Astrocyte (in vitro differentiated cells and primary cell): Measurements from ENCODE around the gene GRIA1. TPM values are rescaled to one million over a fixed set of nuclear protein-coding genes. Genes with fewer than 3 reads are reported as not detected.

Experiments used
- DNase-seq: peaks from one replicate; pipeline ENCODE4 v3.0.0-alpha.2; 2010; ENCODE audit warnings: low read depth
- FAIRE-seq: peaks from 2 replicates; lab custom pipeline; 2011; peaks lifted over from hg19 to GRCh38; lab: Jason Lieb, UNC
- H2AFZ ChIP-seq: 2 replicates; pipeline ENCODE4 v1.6.0; 2012; ENCODE audit warnings: low read depth, low read length, inconsistent platforms
- H3K27ac ChIP-seq: 2 replicates; pipeline ENCODE4 v1.5.1; 2011; ENCODE audit warnings: low read depth, low read length, inconsistent platforms
- H3K27me3 ChIP-seq: 2 replicates; pipeline ENCODE4 v1.6.0; 2011; ENCODE audit warnings: low read length, inconsistent platforms; ENCODE audit not compliant: insufficient read depth
- H3K36me3 ChIP-seq: 2 replicates; pipeline ENCODE4 v1.5.1; 2011; ENCODE audit warnings: low read length, inconsistent platforms; ENCODE audit not compliant: insufficient read depth
- H3K4me1 ChIP-seq: 2 replicates; pipeline ENCODE4 v1.5.1; 2011; ENCODE audit warnings: low read length, inconsistent platforms; ENCODE audit not compliant: insufficient read depth
- H3K4me2 ChIP-seq: 2 replicates; pipeline ENCODE4 v1.6.0; 2012; ENCODE audit warnings: low read length, inconsistent platforms
- H3K4me3 ChIP-seq: 2 replicates; pipeline ENCODE4 v1.5.1; 2011; ENCODE audit warnings: low read depth, mild to moderate bottlenecking, low read length, inconsistent platforms; ENCODE audit not compliant: insufficient read depth
- H3K79me2 ChIP-seq: 2 replicates; pipeline ENCODE4 v1.6.0; 2012; ENCODE audit warnings: mild to moderate bottlenecking, low read length, inconsistent platforms; ENCODE audit not compliant: insufficient read depth
- H3K9ac ChIP-seq: 2 replicates; pipeline ENCODE4 v1.6.0; 2012; ENCODE audit warnings: mild to moderate bottlenecking, low read length, inconsistent platforms
- H3K9me3 ChIP-seq: 2 replicates; pipeline ENCODE4 v1.5.1; 2012; ENCODE audit warnings: low read depth, mild to moderate bottlenecking, low read length, inconsistent platforms; ENCODE audit not compliant: insufficient read depth
- H4K20me1 ChIP-seq: 2 replicates; pipeline ENCODE4 v1.6.0; 2012; ENCODE audit warnings: low read length, inconsistent platforms; ENCODE audit not compliant: insufficient read depth
- H3K27ac Mint-ChIP-seq: one replicate; pipeline ENCODE4 v1.8.0; 2021; ENCODE audit warnings: mild to moderate bottlenecking, mixed read lengths; ENCODE audit not compliant: unreplicated experiment
- H3K27me3 Mint-ChIP-seq: one replicate; pipeline ENCODE4 v1.8.0; 2021; ENCODE audit warnings: low read depth, mixed read lengths; ENCODE audit not compliant: unreplicated experiment
- H3K36me3 Mint-ChIP-seq: one replicate; pipeline ENCODE4 v1.8.0; 2021; ENCODE audit warnings: low read depth, mixed read lengths; ENCODE audit not compliant: unreplicated experiment
- H3K4me1 Mint-ChIP-seq: one replicate; pipeline ENCODE4 v1.8.0; 2021; ENCODE audit warnings: low read depth, mixed read lengths; ENCODE audit not compliant: unreplicated experiment
- H3K4me3 Mint-ChIP-seq: one replicate; pipeline ENCODE4 v1.8.0; 2021; ENCODE audit warnings: mild to moderate bottlenecking, moderate library complexity, mixed read lengths; ENCODE audit not compliant: unreplicated experiment
- H3K9me3 Mint-ChIP-seq: one replicate; pipeline ENCODE4 v1.8.0; 2021; ENCODE audit warnings: mild to moderate bottlenecking, mixed read lengths; ENCODE audit not compliant: unreplicated experiment
- CTCF ChIP-seq: IDR thresholded peaks from 2 replicates; pipeline ENCODE4 v1.5.1; 2011; ENCODE audit warnings: low read depth, mild to moderate bottlenecking, inconsistent platforms, low read length, moderate library complexity; ENCODE audit not compliant: insufficient read depth
- EZH2 ChIP-seq: IDR thresholded peaks from 2 replicates; pipeline ENCODE4 v1.6.1; 2012; ENCODE audit warnings: mild to moderate bottlenecking, low read length, inconsistent platforms; ENCODE audit not compliant: insufficient read depth
- total RNA-seq: library from RNA; stranded (reverse); gene quantifications from 2 replicates; pipeline ENCODE4 v1.2.1, GENCODE V29; 2021

Gene GRIA1
- total RNA-seq, 1 donor from 2014 or later: 5.4 TPM

GRCh38 chr5:153641183-153641688, 150.8 kb downstream of the GRIA1 start:
- Mint-ChIP-seq H3K9me3 (no peaks in the 10 kb centered on the region), H3K27me3 (peaks cover 4% of the 10 kb centered on the region), H3K27ac (no peak overlapping the region), H3K36me3 (no peaks in the 10 kb centered on the region), H3K4me1 (no peaks in the 10 kb centered on the region), H3K4me3 (no peak overlapping the region)
- Histone ChIP-seq H2AFZ (no peak overlapping the region), H3K4me1 (no peaks in the 10 kb centered on the region), H3K9ac (no peak overlapping the region), H4K20me1 (no peaks in the 10 kb centered on the region), H3K36me3 (no peaks in the 10 kb centered on the region), H3K27me3 (no peaks in the 10 kb centered on the region), H3K4me2 (no peak overlapping the region), H3K79me2 (no peaks in the 10 kb centered on the region), H3K4me3 (no peak overlapping the region), H3K9me3 (no peaks in the 10 kb centered on the region), H3K27ac (no peak overlapping the region)
- TF ChIP-seq CTCF (no peak), EZH2 (no peak)
- FAIRE-seq (no peak), DNase-seq (no peak)

DNA sequence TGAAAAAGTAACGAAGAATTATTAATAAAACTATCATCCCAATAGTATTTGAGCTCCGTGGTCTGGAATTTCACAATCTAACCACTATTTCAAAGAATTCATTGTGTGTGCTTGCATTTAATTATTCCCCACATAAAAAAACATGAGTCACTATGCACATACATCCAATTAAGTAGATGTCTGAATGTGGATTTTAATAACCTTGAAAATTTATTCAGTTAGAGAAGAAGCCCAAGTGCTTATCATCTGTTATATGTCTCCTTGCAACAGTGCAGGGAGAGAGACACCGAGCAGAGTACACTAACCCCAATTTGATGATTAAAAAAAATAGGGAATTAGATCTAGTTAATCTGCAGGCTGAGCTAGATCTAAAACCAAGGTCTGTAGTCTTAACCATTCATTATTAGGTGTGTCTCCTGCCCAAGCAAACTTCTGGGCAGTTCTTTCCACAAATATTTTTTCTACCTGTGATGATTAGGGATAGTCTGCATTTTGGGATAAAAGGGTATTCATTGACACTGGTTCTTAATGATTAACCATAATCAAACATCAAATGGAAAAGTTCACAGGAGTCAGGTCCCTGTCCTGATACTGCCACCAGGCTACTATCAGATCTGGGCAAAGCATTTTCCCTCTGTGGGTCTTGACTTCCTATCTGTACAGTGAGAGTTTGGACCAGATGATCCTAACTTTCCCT, 164.2 kb downstream of the GRIA1 start:
- no peaks in the 10 kb centered on the region for H4K20me1 ChIP-seq
- peaks cover 16% of the 10 kb centered on the region for H3K4me1 Mint-ChIP-seq
- DNase-seq (peak; percentile 70), FAIRE-seq (no peak)
- H3K27ac ChIP-seq: no peak overlapping the region
- H3K4me3 ChIP-seq: no peak overlapping the region
- no peaks in the 10 kb centered on the region for H3K36me3 ChIP-seq
- H3K9ac ChIP-seq: no peak overlapping the region
- H3K9me3 ChIP-seq: no peaks in the 10 kb centered on the region
- peak overlapping the region; percentile 12 for H3K4me2 ChIP-seq
- no peaks in the 10 kb centered on the region for H3K36me3 Mint-ChIP-seq
- H3K9me3 Mint-ChIP-seq: no peaks in the 10 kb centered on the region
- no peak for TF ChIP-seq EZH2
- TF ChIP-seq CTCF: no peak
- H3K27ac Mint-ChIP-seq: no peak overlapping the region
- no peaks in the 10 kb centered on the region for H3K27me3 ChIP-seq
- no peak overlapping the region for H2AFZ ChIP-seq
- peaks cover 23% of the 10 kb centered on the region for H3K4me1 ChIP-seq
- H3K79me2 ChIP-seq: no peaks in the 10 kb centered on the region
- no peak overlapping the region for H3K4me3 Mint-ChIP-seq
- H3K27me3 Mint-ChIP-seq: no peaks in the 10 kb centered on the region

- no peak for TF ChIP-seq EZH2
- no peak for TF ChIP-seq CTCF
- Mint-ChIP-seq H3K27me3 (no peaks in the 10 kb centered on the region), H3K4me1 (peaks cover 16% of the 10 kb centered on the region), H3K36me3 (no peaks in the 10 kb centered on the region), H3K9me3 (no peaks in the 10 kb centered on the region), H3K4me3 (no peak overlapping the region), H3K27ac (no peak overlapping the region)
- H3K4me1 ChIP-seq: peaks cover 23% of the 10 kb centered on the region
- FAIRE-seq (no peak), DNase-seq (no peak)
- H3K9ac ChIP-seq: no peak overlapping the region
- no peak overlapping the region for H2AFZ ChIP-seq
- no peaks in the 10 kb centered on the region for H3K9me3 ChIP-seq
- no peak overlapping the region for H3K27ac ChIP-seq
- no peaks in the 10 kb centered on the region for H3K27me3 ChIP-seq
- no peak overlapping the region for H3K4me2 ChIP-seq
- H3K79me2 ChIP-seq: no peaks in the 10 kb centered on the region
- no peaks in the 10 kb centered on the region for H4K20me1 ChIP-seq
- no peaks in the 10 kb centered on the region for H3K36me3 ChIP-seq
- H3K4me3 ChIP-seq: no peak overlapping the region
These were observed 164.7 kb downstream of the GRIA1 start for GRCh38 chr5:153655201-153655510.
